Measurements from ENCODE around the gene DAGLB.
A peak's percentile ranks its signal among the peaks of the same experiment; 100 is the strongest.
"Not testable (repeated sequence)": the region's sequence is repeated elsewhere in the genome, so short reads cannot be mapped to it uniquely, and the experiment has no call there.

Gene DAGLB

DNA sequence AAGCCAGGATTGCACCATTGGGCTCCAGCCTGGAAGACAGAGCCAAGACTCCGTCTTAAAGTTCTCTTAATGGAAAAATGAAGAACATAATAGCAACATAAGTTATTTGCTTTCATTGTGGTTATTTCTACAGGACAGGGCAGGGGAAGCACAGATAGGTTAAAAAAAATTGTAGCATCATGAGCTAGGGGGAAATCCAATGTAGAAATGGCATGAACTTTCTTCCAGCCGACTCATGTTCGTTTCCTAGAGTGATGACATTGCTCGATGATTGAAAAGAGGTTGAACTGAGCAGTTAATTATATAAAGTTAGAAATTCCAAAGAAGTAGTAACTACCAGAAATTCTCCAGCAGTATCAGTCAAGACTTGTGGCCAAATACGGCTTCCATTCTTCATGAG is 64.9 kb downstream of the DAGLB start:
- peaks cover 100% of the 10 kb centered on the region for H3K79me2 ChIP-seq (ENCODE audit: control insufficient read depth, low read length)
- peaks cover 84% of the 10 kb centered on the region for H3K36me3 ChIP-seq (ENCODE audit: control insufficient read depth, low read length)
- peak overlapping the region; percentile 49; the same call in 1 of the 2 replicates for H3K4me2 ChIP-seq (ENCODE audit: low read length)
- TF ChIP-seq CTCF (IDR thresholded peaks at IDR 0.05; ENCODE audit: low read depth, low read length, poor library complexity, severe bottlenecking), result no peak
- TF ChIP-seq EZH2phosphoT487 (IDR thresholded peaks at IDR 0.05; ENCODE audit: borderline replicate concordance, low read length), result no peak
- H3K27me3 ChIP-seq (ENCODE audit: control insufficient read depth, low read length), result no peaks in the 10 kb centered on the region
- H3K4me3 ChIP-seq (ENCODE audit: low read length), result no peak overlapping the region
- peaks cover 19% of the 10 kb centered on the region for H3F3A ChIP-seq (ENCODE audit: control insufficient read depth, insufficient read depth)
- peaks cover 61% of the 10 kb centered on the region for H4K20me1 ChIP-seq (ENCODE audit: control insufficient read depth, insufficient read depth, low read depth, low read length)
- H3K27ac ChIP-seq (ENCODE audit: low read depth, low read length), result no peak overlapping the region
- no peaks in the 10 kb centered on the region for H3K9me2 ChIP-seq (replicated peaks; ENCODE audit: control insufficient read depth, low read length)
- no peaks in the 10 kb centered on the region for H3K9me3 ChIP-seq (ENCODE audit: control insufficient read depth, insufficient read depth, low read length)
- H3K4me1 ChIP-seq (ENCODE audit: control insufficient read depth, low read length), result peaks cover 72% of the 10 kb centered on the region

- H3K4me1 ChIP-seq (ENCODE audit: control insufficient read depth, low read length), result peaks cover 82% of the 10 kb centered on the region
These were observed 65.9 kb downstream of the DAGLB start for GRCh38 chr7:6381846-6382245.

DNA sequence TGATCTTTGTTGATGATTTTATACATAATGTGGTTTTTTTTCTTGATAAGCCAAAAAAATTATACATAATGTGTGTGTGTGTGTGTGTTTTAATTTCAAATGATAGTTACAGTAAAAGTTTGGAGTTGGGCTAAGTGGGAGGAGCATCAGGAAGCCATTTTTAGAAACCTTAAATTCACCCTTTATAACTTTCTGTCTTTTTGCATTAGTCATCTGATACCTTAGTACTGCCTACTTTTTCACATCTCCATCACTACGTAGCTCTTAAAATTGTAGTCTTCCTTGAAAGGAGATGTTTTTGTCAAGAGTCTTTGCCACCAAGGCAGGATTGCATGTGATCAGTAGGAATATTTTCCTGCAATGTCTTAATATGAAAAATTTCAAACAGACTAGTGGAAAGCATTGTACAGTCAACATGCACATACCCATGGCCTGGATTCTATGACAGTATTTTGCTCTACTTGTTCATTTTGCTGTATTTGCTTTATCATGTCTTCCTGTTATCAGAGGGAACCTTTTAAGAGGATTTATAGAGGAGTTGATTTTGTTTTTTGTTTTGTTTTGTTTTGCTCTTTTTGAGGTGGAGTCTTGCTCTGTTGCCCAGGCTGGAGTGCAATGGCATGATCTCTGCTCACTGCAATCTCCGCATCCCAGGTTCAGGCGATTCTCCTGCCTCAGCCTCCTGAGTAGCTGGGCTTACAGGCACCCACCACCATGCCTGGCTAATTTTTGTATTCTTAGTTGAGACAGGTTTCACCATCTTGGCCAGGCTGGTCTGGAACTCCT is 67.3 kb downstream of the DAGLB start:
- Histone ChIP-seq H3K4me3 (ENCODE audit: low read length) (peak overlapping the region; percentile 23), H4K20me1 (ENCODE audit: control insufficient read depth, insufficient read depth, low read depth, low read length) (peaks cover 63% of the 10 kb centered on the region), H3K79me2 (ENCODE audit: control insufficient read depth, low read length) (peaks cover 100% of the 10 kb centered on the region), H3K36me3 (ENCODE audit: control insufficient read depth, low read length) (peaks cover 79% of the 10 kb centered on the region), H3K4me1 (ENCODE audit: control insufficient read depth, low read length) (peaks cover 93% of the 10 kb centered on the region), H3F3A (ENCODE audit: control insufficient read depth, insufficient read depth) (peaks cover 16% of the 10 kb centered on the region), H3K4me2 (ENCODE audit: low read length) (peak overlapping the region; percentile 49), H3K9me3 (ENCODE audit: control insufficient read depth, insufficient read depth, low read length) (no peaks in the 10 kb centered on the region), H3K27ac (ENCODE audit: low read depth, low read length) (peak overlapping the region; percentile 49), H3K9me2 (replicated peaks; ENCODE audit: control insufficient read depth, low read length) (no peaks in the 10 kb centered on the region), H3K27me3 (ENCODE audit: control insufficient read depth, low read length) (no peaks in the 10 kb centered on the region)
- TF ChIP-seq CTCF (IDR thresholded peaks at IDR 0.05; ENCODE audit: low read depth, low read length, poor library complexity, severe bottlenecking), result no peak
- no peak for TF ChIP-seq EZH2phosphoT487 (IDR thresholded peaks at IDR 0.05; ENCODE audit: borderline replicate concordance, low read length)

More at GRCh38 chr7:6381846-6382245, 65.9 kb downstream of the DAGLB start:
- Histone ChIP-seq H3K4me3 (ENCODE audit: low read length) (peak overlapping the region; percentile 23), H3K79me2 (ENCODE audit: control insufficient read depth, low read length) (peaks cover 100% of the 10 kb centered on the region), H3K36me3 (ENCODE audit: control insufficient read depth, low read length) (peaks cover 84% of the 10 kb centered on the region), H3F3A (ENCODE audit: control insufficient read depth, insufficient read depth) (peaks cover 17% of the 10 kb centered on the region), H3K4me2 (ENCODE audit: low read length) (peak overlapping the region; percentile 49), H4K20me1 (ENCODE audit: control insufficient read depth, insufficient read depth, low read depth, low read length) (peaks cover 66% of the 10 kb centered on the region), H3K27ac (ENCODE audit: low read depth, low read length) (peak overlapping the region; percentile 49)
- H3K9me2 ChIP-seq (replicated peaks; ENCODE audit: control insufficient read depth, low read length); H3K9me3 ChIP-seq (ENCODE audit: control insufficient read depth, insufficient read depth, low read length); H3K27me3 ChIP-seq (ENCODE audit: control insufficient read depth, low read length): not testable (repeated sequence)

GRCh38 chr7:6379886-6380285 is 67.9 kb downstream of the DAGLB start:
- Histone ChIP-seq H3F3A (ENCODE audit: control insufficient read depth, insufficient read depth) (peaks cover 22% of the 10 kb centered on the region), H3K9me3 (ENCODE audit: control insufficient read depth, insufficient read depth, low read length) (no peaks in the 10 kb centered on the region), H3K36me3 (ENCODE audit: control insufficient read depth, low read length) (peaks cover 79% of the 10 kb centered on the region), H3K4me3 (ENCODE audit: low read length) (peak overlapping the region; percentile 23), H3K79me2 (ENCODE audit: control insufficient read depth, low read length) (peaks cover 100% of the 10 kb centered on the region), H3K27ac (ENCODE audit: low read depth, low read length) (peak overlapping the region; percentile 49), H3K27me3 (ENCODE audit: control insufficient read depth, low read length) (no peaks in the 10 kb centered on the region), H3K4me2 (ENCODE audit: low read length) (peak overlapping the region; percentile 49), H4K20me1 (ENCODE audit: control insufficient read depth, insufficient read depth, low read depth, low read length) (peaks cover 62% of the 10 kb centered on the region), H3K9me2 (replicated peaks; ENCODE audit: control insufficient read depth, low read length) (no peaks in the 10 kb centered on the region), H3K4me1 (ENCODE audit: control insufficient read depth, low read length) (peaks cover 87% of the 10 kb centered on the region)
- TF ChIP-seq EZH2phosphoT487 (IDR thresholded peaks at IDR 0.05; ENCODE audit: borderline replicate concordance, low read length) (no peak), CTCF (IDR thresholded peaks at IDR 0.05; ENCODE audit: low read depth, low read length, poor library complexity, severe bottlenecking) (no peak)

DNA sequence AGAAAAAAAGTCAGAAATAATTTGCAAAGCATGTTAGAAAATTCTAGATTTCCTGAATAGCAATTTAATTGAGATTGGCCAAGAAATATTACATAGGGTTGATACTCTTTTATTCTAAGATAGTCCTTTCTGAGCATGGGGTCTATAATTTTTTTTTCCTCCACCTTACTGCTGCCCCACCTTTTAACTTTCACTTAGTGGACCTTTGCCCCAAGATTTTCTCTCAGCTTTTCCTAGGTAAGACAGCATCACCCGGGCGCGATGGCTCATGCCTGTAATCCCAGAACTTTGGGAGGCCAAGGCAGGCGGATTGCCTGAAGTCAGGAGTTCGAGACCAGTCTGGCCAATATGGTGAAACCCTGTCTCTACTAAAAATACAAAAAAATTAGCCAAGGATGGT is 69.2 kb downstream of the DAGLB start:
- H3K36me3 ChIP-seq (ENCODE audit: control insufficient read depth, low read length), result peaks cover 73% of the 10 kb centered on the region
- not testable (repeated sequence) for H3K9me2 ChIP-seq (replicated peaks; ENCODE audit: control insufficient read depth, low read length); H3K27ac ChIP-seq (ENCODE audit: low read depth, low read length); H3K4me3 ChIP-seq (ENCODE audit: low read length); H3K27me3 ChIP-seq (ENCODE audit: control insufficient read depth, low read length); H3K9me3 ChIP-seq (ENCODE audit: control insufficient read depth, insufficient read depth, low read length)
- peaks cover 22% of the 10 kb centered on the region for H3F3A ChIP-seq (ENCODE audit: control insufficient read depth, insufficient read depth)
- H3K79me2 ChIP-seq (ENCODE audit: control insufficient read depth, low read length), result peaks cover 100% of the 10 kb centered on the region
- peak overlapping the region; percentile 23; the same call in 1 of the 2 replicates for H3K4me2 ChIP-seq (ENCODE audit: low read length)
- H4K20me1 ChIP-seq (ENCODE audit: control insufficient read depth, insufficient read depth, low read depth, low read length), result peaks cover 55% of the 10 kb centered on the region
- H3K4me1 ChIP-seq (ENCODE audit: control insufficient read depth, low read length), result peaks cover 77% of the 10 kb centered on the region
